Ovary (tissue), 3 donors: ENCODE results near the gene RHBDF2.

Source experiments
- EP300 ChIP-seq: sonication (generic); formaldehyde crosslinking; IDR thresholded peaks from one replicate; pipeline ENCODE4 v1.6.1; 2017; ENCODE audit warnings: antibody characterized with exemption
- TF ChIP-seq, protein P1 (sequence below), 3 donors: fragments of 450-650 bp in 2 of 3; fragments of 200-600 bp in 1 of 3; IDR thresholded peaks; one replicate each; pipeline versions ENCODE4 v1.5.1 to v1.8.0; 2016 to 2022; ENCODE audit warnings: antibody characterized with exemption in 3 of 3, mild to moderate bottlenecking in 1 of 3
- donor health status: DM: no; HTN: no; CAD: no.

GRCh38 chr17:76539631-76540271, 38.5 kb upstream of the RHBDF2 start, which contains the start of gene PRCD:
- TF ChIP-seq EP300, result no peak
- TF ChIP-seq, protein P1, sequence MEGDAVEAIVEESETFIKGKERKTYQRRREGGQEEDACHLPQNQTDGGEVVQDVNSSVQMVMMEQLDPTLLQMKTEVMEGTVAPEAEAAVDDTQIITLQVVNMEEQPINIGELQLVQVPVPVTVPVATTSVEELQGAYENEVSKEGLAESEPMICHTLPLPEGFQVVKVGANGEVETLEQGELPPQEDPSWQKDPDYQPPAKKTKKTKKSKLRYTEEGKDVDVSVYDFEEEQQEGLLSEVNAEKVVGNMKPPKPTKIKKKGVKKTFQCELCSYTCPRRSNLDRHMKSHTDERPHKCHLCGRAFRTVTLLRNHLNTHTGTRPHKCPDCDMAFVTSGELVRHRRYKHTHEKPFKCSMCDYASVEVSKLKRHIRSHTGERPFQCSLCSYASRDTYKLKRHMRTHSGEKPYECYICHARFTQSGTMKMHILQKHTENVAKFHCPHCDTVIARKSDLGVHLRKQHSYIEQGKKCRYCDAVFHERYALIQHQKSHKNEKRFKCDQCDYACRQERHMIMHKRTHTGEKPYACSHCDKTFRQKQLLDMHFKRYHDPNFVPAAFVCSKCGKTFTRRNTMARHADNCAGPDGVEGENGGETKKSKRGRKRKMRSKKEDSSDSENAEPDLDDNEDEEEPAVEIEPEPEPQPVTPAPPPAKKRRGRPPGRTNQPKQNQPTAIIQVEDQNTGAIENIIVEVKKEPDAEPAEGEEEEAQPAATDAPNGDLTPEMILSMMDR (IDR thresholded peaks at IDR 0.05), result no peak
